Measurements from ENCODE around the gene MAML2. TPM values are rescaled to one million over a fixed set of nuclear protein-coding genes. Genes with fewer than 3 reads are reported as not detected.
A peak's percentile ranks its signal among the peaks of the same experiment; 100 is the strongest.

MAML2 gene
- total and polyA plus RNA-seq, 4 donors: 0.56 to 2.1 (median 1.4) TPM

GRCh38 chr11:96200243-96200642, 142.8 kb downstream of the MAML2 start:
- Histone ChIP-seq H3K36me3 (ENCODE audit: control insufficient read depth in 4 of 4, insufficient read depth in 3 of 4, low read depth in 1 of 4, low read length in 3 of 4) (no peaks in the 10 kb centered on the region), H3K9ac (ENCODE audit: low read depth in 1 of 2, low read length in 2 of 2) (no peak overlapping the region), H3K9me3 (ENCODE audit: control insufficient read depth in 4 of 4, low read length in 3 of 4) (no peaks in the 10 kb centered on the region), H3K27me3 (ENCODE audit: control insufficient read depth in 4 of 4, insufficient read depth in 4 of 4, low read length in 3 of 4) (peaks cover 0 to 2% (median 0%) of the 10 kb centered on the region in 4 donors), H3K4me3 (ENCODE audit: low read depth in 1 of 3, low read length in 3 of 3) (no peak overlapping the region), H3K4me1 (ENCODE audit: control insufficient read depth in 4 of 4, insufficient read depth in 4 of 4, low read length in 3 of 4) (no peaks in the 10 kb centered on the region), H3K27ac (ENCODE audit: low read depth in 1 of 2, low read length in 2 of 2) (peak overlapping the region; percentile 22 to 35)
- no peak for TF ChIP-seq ZBTB33 (IDR thresholded peaks at IDR 0.05)
- TF ChIP-seq FOXA1 (IDR thresholded peaks at IDR 0.05): no peak
- TF ChIP-seq REST (IDR thresholded peaks at IDR 0.05): no peak
- TF ChIP-seq HNF4G (IDR thresholded peaks at IDR 0.05): no peak
- TF ChIP-seq ATF3 (IDR thresholded peaks at IDR 0.05): no peak
- no peak for TF ChIP-seq CTCF (IDR thresholded peaks at IDR 0.05; ENCODE audit: low read depth, low read length, missing input control)
- TF ChIP-seq HNF4A (conservative IDR thresholded peaks at IDR 0.05): no peak
- TF ChIP-seq SP1 (IDR thresholded peaks at IDR 0.05): no peak
- TF ChIP-seq RAD21 (IDR thresholded peaks at IDR 0.05): no peak
- TF ChIP-seq YY1 (IDR thresholded peaks at IDR 0.05): no peak
- TF ChIP-seq RXRA (IDR thresholded peaks at IDR 0.05): no peak
- no peak for TF ChIP-seq JUND (IDR thresholded peaks at IDR 0.05)
- TF ChIP-seq EGR1 (IDR thresholded peaks at IDR 0.05; ENCODE audit: low read depth in 2 of 2): no peak
- TF ChIP-seq MAX (IDR thresholded peaks at IDR 0.05): no peak
- DNase-seq (ENCODE audit: low spot score): no peak

GRCh38 chr11:96199563-96200025, 143.4 kb downstream of the MAML2 start:
- DNase-seq (ENCODE audit: low spot score): no peak
- Histone ChIP-seq H3K27ac (ENCODE audit: low read depth in 1 of 2, low read length in 2 of 2) (no peak overlapping the region), H3K9ac (ENCODE audit: low read depth in 1 of 2, low read length in 2 of 2) (no peak overlapping the region), H3K9me3 (ENCODE audit: control insufficient read depth in 4 of 4, low read length in 3 of 4) (no peaks in the 10 kb centered on the region), H3K27me3 (ENCODE audit: control insufficient read depth in 4 of 4, insufficient read depth in 4 of 4, low read length in 3 of 4) (peaks cover 0 to 2% (median 0%) of the 10 kb centered on the region in 4 donors), H3K4me1 (ENCODE audit: control insufficient read depth in 4 of 4, insufficient read depth in 4 of 4, low read length in 3 of 4) (no peaks in the 10 kb centered on the region), H3K4me3 (ENCODE audit: low read depth in 1 of 3, low read length in 3 of 3) (no peak overlapping the region), H3K36me3 (ENCODE audit: control insufficient read depth in 4 of 4, insufficient read depth in 3 of 4, low read depth in 1 of 4, low read length in 3 of 4) (no peaks in the 10 kb centered on the region)
- WGBS: 72% methylated on average over 10 of the region's 10 CpGs
- TF ChIP-seq ATF3 (IDR thresholded peaks at IDR 0.05): no peak
- TF ChIP-seq ZBTB33 (IDR thresholded peaks at IDR 0.05): no peak
- no peak for TF ChIP-seq SP1 (IDR thresholded peaks at IDR 0.05)
- TF ChIP-seq RAD21 (IDR thresholded peaks at IDR 0.05): no peak
- no peak for TF ChIP-seq FOXA1 (IDR thresholded peaks at IDR 0.05)
- no peak for TF ChIP-seq CTCF (IDR thresholded peaks at IDR 0.05; ENCODE audit: low read depth, low read length, missing input control)
- no peak for TF ChIP-seq GABPA (IDR thresholded peaks at IDR 0.05 in 1 of 2, conservative IDR thresholded peaks at IDR 0.05 in 1 of 2)
- no peak for TF ChIP-seq RXRA (IDR thresholded peaks at IDR 0.05)
- TF ChIP-seq EGR1 (IDR thresholded peaks at IDR 0.05; ENCODE audit: low read depth in 2 of 2): no peak

Data from liver (tissue), 9 donors.